ENCODE measurements around the gene LPAR1. TPM values are rescaled to one million over a fixed set of nuclear protein-coding genes. Genes with fewer than 3 reads are reported as not detected.

LPAR1 gene
- total and polyA plus RNA-seq, 10 of the 15 experiments (the other 5 are each of a cell fraction or from before 2014, with no cell fraction given) = 3.3 to 12.9 (median 8.4) TPM

- no peaks in the 10 kb centered on the region for H3K79me2 ChIP-seq (ENCODE audit: control insufficient read depth, insufficient read depth, low read length)
- ChIA-PET SMC1A (ENCODE audit: uncharacterized antibody, unreplicated experiment) (interaction anchor here (0.6 to 3.6 kb wide), 28 partner anchors 9 to 347 kb away, joined by 3 to 29 read pairs (median 4); no protein-coding TSS in a partner anchor), CTCF (interaction anchor here (0.7 to 3.4 kb wide), 12 partner anchors 15 to 313 kb away, joined by 3 to 16 read pairs (median 4); partner anchors contain the start of gene LPAR1), RAD21 (ENCODE audit: unreplicated experiment) (interaction anchor here (0.7 to 2.9 kb wide), 19 partner anchors 17 to 329 kb away, joined by 3 to 35 read pairs (median 6); no protein-coding TSS in a partner anchor), POLR2A (interaction anchor here (0.6 to 1.3 kb wide), 11 partner anchors 15 to 183 kb away, joined by 3 to 6 read pairs (median 3); no protein-coding TSS in a partner anchor)
- BruUV-seq (replicated peaks) = no TSS peak
- no peak overlapping the region for H3K4me3 ChIP-seq
- no peak overlapping the region for H3K9ac ChIP-seq (ENCODE audit: control insufficient read depth, insufficient read depth, low read length)
- H3K27me3 ChIP-seq (replicated peaks in 1 of 2; ENCODE audit: control insufficient read depth in 2 of 2, insufficient read depth in 2 of 2, low read length in 1 of 2) = no peaks in the 10 kb centered on the region
- ATAC-seq (peak; percentile 45), DNase-seq (ENCODE audit: low read depth, low spot score) (no peak), FAIRE-seq (no peak)
- no peak overlapping the region for H2AFZ ChIP-seq (ENCODE audit: control insufficient read depth, low read depth, low read length)
- intact Hi-C loops (cut with micrococcal nuclease; ENCODE audit: unreplicated experiment) = loop anchor here (10.0 kb wide), 1 partner anchor 343 kb away; no protein-coding TSS in a partner anchor
- H3K27ac ChIP-seq (ENCODE audit: control insufficient read depth, insufficient read depth) = no peak overlapping the region
- in situ Hi-C loops (cut with MboI) = no loop called here
- WGBS (ENCODE audit: insufficient coverage, insufficient replicate concordance, low lambda C conversion rate, missing lambda C conversion rate) = 0% methylated on average over 4 of the region's 4 CpGs
- H3K36me3 ChIP-seq (ENCODE audit: control insufficient read depth in 2 of 2, insufficient read depth in 2 of 2, low read length in 1 of 2) = no peaks in the 10 kb centered on the region
- peaks cover 8% of the 10 kb centered on the region for H3K4me1 ChIP-seq (ENCODE audit: control insufficient read depth, insufficient read depth, low read length)
- no peaks in the 10 kb centered on the region for H4K20me1 ChIP-seq (ENCODE audit: control insufficient read depth, insufficient read depth)
- H3K4me2 ChIP-seq (ENCODE audit: control insufficient read depth, insufficient read depth) = no peak overlapping the region
- no peaks in the 10 kb centered on the region; the same call in 1 of the 3 replicates for H3K9me3 ChIP-seq (replicated peaks; ENCODE audit: control insufficient read depth, insufficient read depth, low read length)
- TF ChIP-seq GATAD2B (conservative IDR thresholded peaks at IDR 0.05; ENCODE audit: low read depth) (0 out of 2 replicates have a peak, but pooled peaks have one; percentile 35), ZNF687 (IDR thresholded peaks at IDR 0.05) (peak; percentile 39; the same call in 1 of the 2 replicates), SKIL (IDR thresholded peaks at IDR 0.05; ENCODE audit: low read depth, poor library complexity, severe bottlenecking) (no peak), ASH2L (IDR thresholded peaks at IDR 0.05; ENCODE audit: borderline replicate concordance, low read depth) (no peak), HDGF (IDR thresholded peaks at IDR 0.05) (0 out of 2 replicates have a peak, but pooled peaks have one; percentile 32), RELB (IDR thresholded peaks at IDR 0.05; ENCODE audit: low read depth) (0 out of 2 replicates have a peak, but pooled peaks have one; percentile 13), IKZF1 (conservative IDR thresholded peaks at IDR 0.05) (peak; percentile 74), SPI1 (IDR thresholded peaks at IDR 0.05; ENCODE audit: borderline replicate concordance, insufficient read depth, low read depth, low read length) (peak; percentile 60; the same call in 1 of the 2 replicates), NBN (IDR thresholded peaks at IDR 0.05) (peak; percentile 36; the same call in 1 of the 2 replicates), ATF3 (IDR thresholded peaks at IDR 0.05; ENCODE audit: borderline replicate concordance, extremely low read depth, low read depth, low read length) (no peak), NR2C1 (IDR thresholded peaks at IDR 0.05) (no peak), LARP7 (IDR thresholded peaks at IDR 0.05) (peak; percentile 62; the same call in 1 of the 2 replicates), MEF2B (IDR thresholded peaks at IDR 0.05; ENCODE audit: partially characterized antibody, poor library complexity, severe bottlenecking) (peak; percentile 27), IKZF2 (IDR thresholded peaks at IDR 0.05) (peak in 1 of 2 experiments; percentile 55; a peak in 1 of 4 replicates)
Measured at GRCh38 chr9:110951805-110952539, 86.3 kb downstream of the LPAR1 start.

Data from GM12878 (cell line).